GM18867 (cell line): ENCODE measurements around the gene BHLHE23.

Source experiments
- ATAC-seq: cut with Tn5 transposase; IDR thresholded peaks from one replicate; pipeline ENCODE4 v1.9.1; 2021; ENCODE audit warnings: mild to moderate bottlenecking, moderate library complexity; ENCODE audit not compliant: unreplicated experiment

BHLHE23 gene

GRCh38 chr20:63009988-63010769, 3.4 kb upstream of the BHLHE23 start:
- ATAC-seq, result peak; percentile 51

GRCh38 chr20:63009045-63009961, 2.5 kb upstream of the BHLHE23 start:
- peak; percentile 43 for ATAC-seq

GRCh38 chr20:63008541-63009044, 1.8 kb upstream of the BHLHE23 start:
- ATAC-seq, result no peak

- no peak for ATAC-seq
Measured at GRCh38 chr20:63007646-63008488, 1.1 kb upstream of the BHLHE23 start.

- no peak for ATAC-seq
Measured at GRCh38 chr20:63007360-63007645, 539 bp upstream of the BHLHE23 start.

- ATAC-seq, result no peak
Measured at GRCh38 chr20:63005862-63006539, 763 bp downstream of the BHLHE23 start.

- ATAC-seq, result no peak
Measured at GRCh38 chr20:63005365-63005861, 1.4 kb downstream of the BHLHE23 start.

- ATAC-seq, result no peak
Measured at GRCh38 chr20:63004607-63005364, 2.0 kb downstream of the BHLHE23 start.

- no peak for ATAC-seq
Measured at GRCh38 chr20:63003546-63003945, 3.2 kb downstream of the BHLHE23 start.

- no peak for ATAC-seq
Measured at GRCh38 chr20:63002511-63002910, 4.3 kb downstream of the BHLHE23 start.

GRCh38 chr20:63000958-63001357, 5.8 kb downstream of the BHLHE23 start:
- no peak for ATAC-seq

GRCh38 chr20:63000036-63000435, 6.7 kb downstream of the BHLHE23 start:
- ATAC-seq, result no peak

- no peak for ATAC-seq
Measured at GRCh38 chr20:62999580-62999979, 7.2 kb downstream of the BHLHE23 start.

- no peak for ATAC-seq
Measured at GRCh38 chr20:62998449-62998848, 8.3 kb downstream of the BHLHE23 start.

- ATAC-seq, result no peak
Measured at GRCh38 chr20:62997417-62998035, 9.2 kb downstream of the BHLHE23 start.

GRCh38 chr20:62996596-62996982, 10.2 kb downstream of the BHLHE23 start:
- no peak for ATAC-seq

- ATAC-seq, result no peak
Measured at GRCh38 chr20:62995898-62996595, 10.7 kb downstream of the BHLHE23 start.

- no peak for ATAC-seq
Measured at GRCh38 chr20:62995481-62995880, 11.3 kb downstream of the BHLHE23 start.
